GM21390 (cell line): ENCODE measurements around the gene NFATC1.
"Not testable (repeated sequence)": the region's sequence is repeated elsewhere in the genome, so short reads cannot be mapped to it uniquely, and the experiment has no call there.

ENCODE experiments used
- ATAC-seq: cut with Tn5 transposase; IDR thresholded peaks from one replicate; pipeline ENCODE4 v1.9.1; 2021; ENCODE audit not compliant: unreplicated experiment

The NFATC1 gene

GRCh38 chr18:79502782-79503181 is 107.1 kb downstream of the NFATC1 start:
- no peak for ATAC-seq

- ATAC-seq = no peak
These were observed 107.7 kb downstream of the NFATC1 start for GRCh38 chr18:79503406-79503805.

DNA sequence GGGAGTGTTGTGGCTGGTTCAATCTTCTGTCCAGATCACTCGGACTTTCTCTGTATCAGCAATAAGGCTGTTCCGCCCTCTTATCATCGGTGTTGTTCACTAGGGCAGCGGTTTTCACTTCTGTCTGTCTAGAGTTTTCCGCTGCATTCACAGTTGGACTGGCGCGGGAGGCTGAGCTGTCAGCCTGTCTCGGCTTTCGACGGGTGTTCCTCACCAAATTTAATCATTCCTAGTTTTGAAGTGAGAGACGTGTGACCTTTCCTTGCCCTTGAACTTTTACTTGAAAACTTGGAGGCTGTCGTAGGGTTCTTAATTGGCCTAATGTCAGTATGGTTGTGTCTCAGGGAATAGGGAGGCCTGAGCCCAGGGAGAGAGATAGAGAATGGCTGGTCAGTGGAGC is 108.3 kb downstream of the NFATC1 start:
- ATAC-seq = no peak

DNA sequence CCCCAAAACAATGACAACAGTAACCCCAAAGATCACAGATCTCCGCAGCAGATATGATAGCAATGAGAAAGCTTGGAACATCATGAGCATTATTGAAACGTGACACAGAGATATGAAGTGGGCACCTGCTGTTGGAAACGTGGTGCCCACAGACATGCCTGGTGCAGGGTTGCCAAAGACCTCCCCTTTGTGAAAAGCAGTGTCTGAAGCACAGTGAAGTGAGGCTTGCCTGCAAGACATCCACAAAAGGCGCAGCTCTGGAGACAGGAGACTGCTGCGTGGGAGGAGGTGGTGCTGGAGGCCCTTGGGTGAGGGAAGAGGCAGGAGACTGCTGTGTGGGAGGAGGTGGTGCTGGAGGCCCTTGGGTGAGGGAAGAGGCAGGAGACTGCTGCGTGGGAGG is 108.8 kb downstream of the NFATC1 start:
- not testable (repeated sequence) for ATAC-seq

- ATAC-seq = not testable (repeated sequence)
These were observed 109.7 kb downstream of the NFATC1 start for GRCh38 chr18:79505465-79505864.

DNA sequence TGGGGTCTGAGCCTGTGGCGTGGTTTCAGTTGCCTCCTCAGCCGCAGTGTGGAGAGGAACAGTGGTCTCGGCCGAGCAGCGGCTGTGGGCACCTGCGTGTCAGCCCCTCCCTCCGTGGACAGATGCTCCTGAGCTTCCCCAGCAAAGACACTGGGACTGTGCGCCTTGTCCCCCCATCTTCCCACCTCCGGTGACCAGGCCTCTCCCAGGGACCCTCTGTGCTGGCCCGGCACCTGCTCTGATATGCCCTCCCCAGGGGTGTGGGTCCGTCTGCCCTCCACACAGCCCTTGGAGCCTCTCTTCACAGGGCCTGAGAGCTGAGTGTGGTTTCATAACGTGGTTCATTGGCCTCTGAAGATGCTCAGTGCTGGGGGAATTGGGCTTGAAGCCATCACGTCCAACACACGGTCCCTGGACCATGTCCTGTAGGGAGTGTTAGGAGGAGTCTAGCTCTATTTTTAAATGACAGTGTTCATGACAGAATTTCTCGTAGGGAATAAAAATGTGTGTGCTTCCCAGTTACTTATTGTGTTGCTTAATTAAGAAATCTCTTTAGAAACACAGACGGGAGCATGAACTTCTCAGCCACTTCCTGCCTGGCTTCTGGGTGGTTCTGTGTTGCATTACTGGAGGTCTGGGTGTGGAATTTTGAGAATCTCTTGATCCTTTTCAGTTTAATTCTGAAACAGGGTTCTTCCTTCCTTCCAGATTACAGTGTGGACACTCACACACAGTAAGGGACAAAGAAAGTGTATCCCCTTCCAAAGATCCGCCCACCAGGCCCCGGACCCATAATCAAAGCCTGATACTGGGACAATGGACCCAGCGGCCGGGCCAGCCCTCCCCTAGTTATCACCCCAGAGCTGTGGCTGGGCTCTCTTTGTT is 110.7 kb downstream of the NFATC1 start:
- ATAC-seq = peak; percentile 55

GRCh38 chr18:79507076-79507545 is 111.4 kb downstream of the NFATC1 start:
- peak; percentile 37 for ATAC-seq

DNA sequence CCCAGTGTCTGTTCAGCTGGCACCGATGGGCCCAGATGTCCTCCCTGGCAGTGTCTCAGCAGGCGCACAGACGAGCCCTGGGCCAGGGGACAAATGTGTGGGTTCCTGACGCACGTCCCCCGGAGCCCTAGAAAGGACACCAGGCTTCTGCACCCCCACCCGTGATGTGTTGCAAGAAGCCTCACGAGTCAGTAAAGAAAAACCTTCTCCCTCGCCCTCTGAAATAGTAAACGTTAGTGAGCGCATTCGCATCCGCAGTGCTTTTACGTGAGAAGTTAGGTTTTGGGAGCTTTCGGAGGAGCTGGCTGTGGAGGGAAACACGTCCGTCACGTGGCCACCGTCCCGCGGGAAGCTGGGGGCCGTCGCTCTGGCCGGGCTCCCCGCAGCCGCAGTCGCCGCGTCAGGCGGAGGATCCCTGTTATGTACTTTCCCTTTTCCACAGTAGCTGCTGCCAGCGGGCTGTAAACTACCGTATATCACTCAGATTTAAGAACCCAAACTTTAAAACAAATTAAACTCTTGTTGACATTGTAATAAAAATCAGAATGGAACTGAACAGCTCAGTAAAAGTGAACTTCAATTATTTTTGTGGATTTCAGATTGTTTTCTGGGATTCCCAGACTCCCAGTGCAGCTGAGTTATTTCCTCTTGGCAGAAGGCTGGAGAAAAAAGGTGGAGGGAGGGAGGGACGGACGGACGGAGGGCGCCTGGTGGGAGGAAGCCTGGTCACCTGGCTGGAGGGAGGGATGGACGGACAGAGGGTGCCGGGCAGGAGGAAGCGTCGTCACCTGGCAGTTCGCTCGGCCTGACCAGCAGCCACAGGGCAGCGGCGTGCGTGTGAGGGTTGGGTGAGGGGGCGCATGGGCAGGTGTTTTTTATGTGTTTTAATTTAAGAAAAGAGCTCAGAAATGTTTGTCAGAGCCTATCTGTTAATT is 112.1 kb downstream of the NFATC1 start:
- ATAC-seq = peak; percentile 8

DNA sequence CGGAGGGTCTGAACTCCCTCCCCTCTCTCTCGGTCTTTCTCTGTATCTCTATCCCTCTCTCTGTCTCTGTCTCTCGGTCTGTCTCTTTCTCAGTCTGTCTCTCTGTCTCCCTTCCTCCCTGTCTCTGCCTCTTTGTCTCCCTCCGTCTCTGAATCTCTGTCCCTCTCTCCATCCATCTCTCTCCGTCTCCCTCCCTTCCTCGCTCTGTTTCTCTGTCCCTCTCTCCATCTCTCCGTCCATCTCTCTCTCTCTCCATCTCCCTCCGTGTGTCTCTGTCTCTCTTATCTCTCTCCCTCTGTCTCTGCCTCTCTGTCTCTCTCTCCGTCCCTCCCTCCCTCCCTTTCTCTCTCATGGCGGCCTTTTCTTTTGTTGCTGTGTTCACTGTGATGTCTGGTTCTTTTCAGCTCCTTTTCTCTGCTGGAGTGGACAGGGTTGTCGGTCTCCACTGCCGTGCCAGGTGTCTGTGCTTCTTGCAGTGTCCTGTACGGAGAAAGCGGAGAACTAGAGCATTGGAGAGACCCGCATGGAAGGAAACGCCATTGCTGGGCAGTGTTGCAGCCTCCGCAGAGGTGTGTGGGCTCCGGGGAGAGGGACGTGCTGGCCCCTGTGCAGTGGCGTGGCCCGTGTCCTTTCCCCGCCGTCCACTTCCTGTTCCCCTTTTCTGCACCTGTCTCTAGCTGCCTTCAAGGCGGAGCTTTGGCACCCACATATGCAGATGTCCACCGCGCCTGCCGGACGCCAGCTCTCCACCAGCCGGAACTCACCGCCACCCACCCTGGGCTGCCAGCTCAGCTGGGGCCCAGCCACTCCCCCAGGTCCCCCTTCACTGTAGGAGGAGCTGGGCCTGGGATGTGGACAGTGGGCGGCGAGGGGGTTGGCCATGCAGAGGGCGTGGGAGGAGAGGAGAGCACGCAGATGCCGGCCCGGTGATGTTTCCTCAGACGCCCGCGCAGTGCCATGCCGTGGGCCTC is 113.1 kb downstream of the NFATC1 start:
- ATAC-seq = no peak

DNA sequence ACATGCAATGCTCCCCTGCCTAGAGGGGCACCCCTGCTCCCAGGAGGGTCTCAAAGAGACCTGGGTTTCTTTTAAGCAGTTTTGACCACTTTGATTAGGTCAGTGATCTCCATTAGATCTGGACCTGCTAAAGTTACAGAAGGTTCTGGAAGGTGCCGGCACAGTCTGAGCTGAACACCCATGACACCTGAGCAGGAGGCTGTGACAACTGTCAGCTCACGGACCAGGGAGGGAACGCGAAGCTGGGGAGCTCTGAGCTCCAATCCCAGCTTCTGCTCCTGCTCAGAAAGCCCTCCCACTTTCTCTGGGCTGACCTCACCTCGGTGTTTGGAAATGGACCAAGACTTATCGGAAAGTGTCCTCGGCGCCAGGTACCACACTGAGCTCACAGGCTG is 113.8 kb downstream of the NFATC1 start:
- no peak for ATAC-seq

DNA sequence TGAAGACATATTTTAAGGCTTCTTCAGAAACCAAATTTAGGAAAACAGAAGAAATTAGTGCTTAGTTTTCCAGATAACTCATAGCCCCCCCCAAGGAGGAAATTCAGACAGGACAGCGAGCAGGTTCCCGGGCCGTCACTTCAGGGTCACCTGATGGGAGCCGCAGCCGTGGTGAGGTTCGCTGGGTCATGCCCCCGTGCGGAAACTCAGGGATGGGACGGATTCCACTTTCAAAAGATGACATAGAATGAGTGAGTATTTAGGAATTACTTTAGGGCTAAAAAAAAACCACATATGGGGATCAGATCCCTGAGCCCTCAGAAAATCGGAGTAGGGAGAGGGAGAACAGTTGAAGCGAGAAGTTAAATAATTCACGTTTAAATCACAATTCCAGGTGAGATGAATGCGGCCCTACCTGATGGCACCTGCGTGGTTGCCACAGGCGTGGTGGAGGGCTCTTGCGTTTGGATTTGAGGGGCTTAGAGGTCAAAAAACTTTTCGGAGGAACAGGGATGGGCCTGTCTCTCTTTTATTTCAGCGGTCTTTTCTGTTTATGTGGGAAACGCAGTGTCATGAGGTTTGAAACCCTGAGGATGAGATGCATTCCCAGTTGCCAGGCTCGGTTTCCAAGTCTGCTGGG is 114.4 kb downstream of the NFATC1 start:
- no peak for ATAC-seq

- no peak for ATAC-seq
These were observed 115.1 kb downstream of the NFATC1 start for GRCh38 chr18:79510731-79511241.

GRCh38 chr18:79511271-79511670 is 115.5 kb downstream of the NFATC1 start:
- no peak for ATAC-seq

DNA sequence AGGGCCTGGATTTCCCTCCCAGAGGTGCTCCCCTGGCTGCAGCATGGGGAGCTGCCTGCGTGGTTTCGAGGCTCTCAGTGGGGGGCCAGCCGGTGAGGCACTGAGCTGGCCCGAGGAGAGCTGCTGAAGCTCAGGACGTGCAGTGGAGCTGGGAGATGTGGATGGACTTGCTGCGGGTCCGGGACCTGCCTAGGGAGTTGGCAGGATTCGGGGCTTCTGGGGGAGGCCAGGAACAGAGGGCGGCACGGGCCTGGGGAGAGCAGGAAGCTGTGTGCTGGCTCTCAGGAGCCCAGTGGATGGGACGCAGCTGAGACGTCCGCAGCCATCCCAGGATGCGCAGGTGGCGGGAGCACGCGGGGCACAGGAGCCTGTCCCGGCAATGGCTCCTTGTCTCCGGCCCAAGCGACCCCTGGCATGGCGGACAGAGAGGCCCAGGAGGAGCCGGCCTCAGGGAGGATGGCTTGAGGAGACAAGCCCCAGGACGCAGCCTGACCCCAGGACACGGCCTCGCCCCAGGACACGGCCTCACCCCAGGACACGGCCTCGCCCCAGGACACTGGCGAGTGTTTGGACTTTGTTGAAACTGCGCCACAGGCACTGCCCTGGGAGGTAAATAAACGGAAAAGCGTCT is 116.1 kb downstream of the NFATC1 start:
- no peak for ATAC-seq

DNA sequence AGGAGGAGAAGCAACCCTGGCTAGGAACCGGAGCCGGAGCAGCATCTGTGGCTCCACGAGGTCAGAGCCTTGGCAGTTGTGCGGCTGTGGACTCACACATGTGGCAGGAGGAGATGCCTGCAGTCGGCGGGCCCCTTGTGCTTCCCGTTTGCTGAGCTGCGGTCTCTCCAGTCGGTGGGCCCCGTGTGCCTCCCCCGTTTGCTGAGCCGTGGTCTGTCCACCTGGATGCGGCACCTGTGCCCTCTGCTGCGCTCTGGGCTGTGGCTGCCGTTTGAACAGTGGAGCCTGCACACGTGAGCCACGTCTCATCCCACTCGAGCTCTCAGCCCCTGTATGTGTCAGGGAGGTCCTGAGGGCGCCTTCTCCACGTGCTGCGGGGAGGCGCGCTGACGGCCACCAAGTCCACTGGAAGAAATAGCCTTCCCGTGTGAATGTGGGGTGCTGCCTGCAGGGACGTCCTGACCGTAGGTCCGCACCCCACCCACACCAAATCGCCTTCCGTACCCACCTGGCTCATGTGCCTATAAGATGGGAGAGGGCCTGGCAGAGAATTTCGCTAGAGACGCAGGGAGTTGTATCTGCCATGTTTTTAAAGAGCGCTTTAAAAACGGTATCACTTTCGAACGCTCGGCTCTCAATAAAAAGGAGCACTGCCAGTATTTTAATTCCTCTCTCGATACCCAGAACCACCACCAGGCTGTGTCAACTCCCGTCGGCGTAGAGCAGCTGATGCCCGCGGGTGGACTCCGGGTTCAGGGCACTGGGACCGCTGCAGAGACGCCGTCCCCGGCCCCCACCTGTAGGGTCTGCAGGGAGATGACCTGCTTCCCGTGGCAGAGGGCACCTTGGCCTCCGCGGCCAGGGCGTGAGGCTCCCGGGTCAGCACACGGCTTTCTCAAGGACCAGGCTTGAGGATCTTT is 117.0 kb downstream of the NFATC1 start:
- no peak for ATAC-seq

DNA sequence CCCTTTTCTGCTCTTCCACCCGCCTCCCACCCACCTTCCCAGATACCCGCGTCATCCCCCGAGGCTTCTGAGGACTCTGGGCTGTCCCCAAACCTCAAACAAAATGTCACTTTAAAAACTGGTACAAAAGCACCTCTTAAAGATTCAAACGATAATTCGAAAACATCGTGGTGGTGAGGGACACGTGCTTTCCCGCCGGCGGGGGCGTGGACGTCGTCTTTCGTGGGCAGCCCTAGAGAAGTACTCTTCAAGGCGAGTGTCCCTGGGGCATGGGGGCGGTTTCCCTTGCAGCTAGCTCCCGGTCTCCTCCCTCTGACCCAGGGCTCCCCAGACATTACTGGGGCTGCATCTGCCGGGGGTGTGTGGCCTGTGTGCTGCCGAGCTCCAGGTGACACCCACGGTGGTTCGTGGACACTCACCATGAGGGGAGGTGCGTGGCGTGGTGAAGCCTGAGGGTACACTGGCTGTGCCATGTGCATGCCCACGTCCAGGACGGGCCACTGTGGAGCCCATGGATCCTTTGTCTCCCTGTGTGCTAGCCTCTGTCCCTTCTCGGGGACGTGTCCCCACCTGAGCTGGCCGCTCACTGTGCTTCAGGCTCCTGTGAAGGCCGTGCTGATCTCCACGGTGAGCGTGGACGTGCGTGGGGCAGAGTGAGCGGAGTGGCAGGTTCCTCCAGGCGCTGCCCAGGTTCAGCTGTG is 117.8 kb downstream of the NFATC1 start:
- ATAC-seq = no peak

- no peak for ATAC-seq
These were observed 119.6 kb downstream of the NFATC1 start for GRCh38 chr18:79515331-79515730.

GRCh38 chr18:79515944-79516351 is 120.2 kb downstream of the NFATC1 start:
- ATAC-seq = no peak
